Prostate gland (tissue), 1 donor: ENCODE measurements around the gene PAM16.

ENCODE experiments used
- POLR2A ChIP-seq: fragments of 450-650 bp; IDR thresholded peaks from one replicate; pipeline ENCODE4 v1.6.1; 2016; ENCODE audit warnings: antibody characterized with exemption, mild to moderate bottlenecking
- POLR2AphosphoS5 ChIP-seq: sonication (generic); formaldehyde crosslinking; IDR thresholded peaks from one replicate; pipeline ENCODE4 v1.6.1; 2017; ENCODE audit warnings: antibody characterized with exemption

- no peak for TF ChIP-seq POLR2A
- TF ChIP-seq POLR2AphosphoS5: no peak
These were observed 4.1 kb downstream of the PAM16 start for GRCh38 chr16:4347010-4347409.
